GM18507 (cell line): ENCODE data around the gene ENTREP3.

ENCODE experiments used
- DNase-seq: peaks from one replicate; pipeline ENCODE4 v3.0.0; 2011; ENCODE audit warnings: low read depth; ENCODE audit not compliant: insufficient read length; ENCODE audit errors: extremely low spot score
- FAIRE-seq: peaks from 2 replicates; lab custom pipeline; 2011; peaks lifted over from hg19 to GRCh38; lab: Jason Lieb, UNC

The ENTREP3 gene

GRCh38 chr1:155279268-155279667 is 24.0 kb upstream of the ENTREP3 start:
- FAIRE-seq (no peak), DNase-seq (no peak)

GRCh38 chr1:155278689-155279160 is 23.4 kb upstream of the ENTREP3 start:
- no peak for FAIRE-seq
- DNase-seq = no peak

- FAIRE-seq = peak; percentile 67
Observed at GRCh38 chr1:155277902-155278688, 22.8 kb upstream of the ENTREP3 start.

GRCh38 chr1:155277070-155277901 is 22.0 kb upstream of the ENTREP3 start, which contains the start of gene HCN3:
Gene HCN3, plus strand, starts transcription at chr1:155277463. Its CDS starts 128 bp downstream, at chr1:155277591.
- DNase-seq = peak; percentile 97
- FAIRE-seq = peak; percentile 94

More at GRCh38 chr1:155277902-155278688, 22.8 kb upstream of the ENTREP3 start:
- DNase-seq = no peak

GRCh38 chr1:155273343-155274245 is 18.3 kb upstream of the ENTREP3 start, which contains the start of gene CLK2:
Gene CLK2, minus strand, starts transcription at chr1:155273504. Its CDS starts 2,527 bp downstream, at chr1:155270977.
- peak; percentile 89 for FAIRE-seq
- DNase-seq = peak; percentile 95

GRCh38 chr1:155272466-155273342 is 17.4 kb upstream of the ENTREP3 start:
- DNase-seq (peak; percentile 32), FAIRE-seq (no peak)

- DNase-seq = no peak
- no peak for FAIRE-seq
Observed at GRCh38 chr1:155269381-155269780, 14.1 kb upstream of the ENTREP3 start.

- DNase-seq = no peak
- no peak for FAIRE-seq
Observed at GRCh38 chr1:155268630-155269029, 13.3 kb upstream of the ENTREP3 start.

GRCh38 chr1:155267373-155267772 is 12.1 kb upstream of the ENTREP3 start:
- DNase-seq (no peak), FAIRE-seq (no peak)

- DNase-seq (no peak), FAIRE-seq (no peak)
Observed at GRCh38 chr1:155266553-155266952, 11.3 kb upstream of the ENTREP3 start.

GRCh38 chr1:155263067-155263466 is 7.8 kb upstream of the ENTREP3 start:
- no peak for FAIRE-seq
- no peak for DNase-seq

GRCh38 chr1:155261852-155262673 is 6.8 kb upstream of the ENTREP3 start, which contains the start of gene SCAMP3:
Gene SCAMP3, minus strand, starts transcription at chr1:155262360. Its CDS starts 209 bp downstream, at chr1:155262151.
- FAIRE-seq (peak; percentile 96), DNase-seq (peak; percentile 93)

- DNase-seq = no peak
- no peak for FAIRE-seq
Observed at GRCh38 chr1:155261493-155261851, 6.2 kb upstream of the ENTREP3 start.

GRCh38 chr1:155260276-155260675 is 5.0 kb upstream of the ENTREP3 start:
- FAIRE-seq = no peak

GRCh38 chr1:155256058-155256852 is 972 bp upstream of the ENTREP3 start:
- DNase-seq (no peak), FAIRE-seq (no peak)

More at GRCh38 chr1:155260276-155260675, 5.0 kb upstream of the ENTREP3 start:
- DNase-seq = no peak

GRCh38 chr1:155254714-155255242 is 505 bp downstream of the ENTREP3 start:
- no peak for FAIRE-seq
- DNase-seq = no peak
